DOHH2 (cell line): Measurements from ENCODE around the gene RNF141.

ENCODE experiments used
- CTCF ChIP-seq: fragments of 200-600 bp; sonication (generic); IDR thresholded peaks from one replicate; pipeline ENCODE4 v1.5.1; 2014; ENCODE audit warnings: antibody characterized with exemption, mild to moderate bottlenecking, low read depth, low read length; ENCODE audit not compliant: poor library complexity, severe bottlenecking
- EZH2phosphoT487 ChIP-seq: fragments of 200-600 bp; sonication (generic); IDR thresholded peaks from 2 replicates; pipeline ENCODE4 v1.6.1; 2017; ENCODE audit warnings: borderline replicate concordance, mild to moderate bottlenecking, antibody characterized with exemption, low read length, moderate library complexity, mixed read lengths

DNA sequence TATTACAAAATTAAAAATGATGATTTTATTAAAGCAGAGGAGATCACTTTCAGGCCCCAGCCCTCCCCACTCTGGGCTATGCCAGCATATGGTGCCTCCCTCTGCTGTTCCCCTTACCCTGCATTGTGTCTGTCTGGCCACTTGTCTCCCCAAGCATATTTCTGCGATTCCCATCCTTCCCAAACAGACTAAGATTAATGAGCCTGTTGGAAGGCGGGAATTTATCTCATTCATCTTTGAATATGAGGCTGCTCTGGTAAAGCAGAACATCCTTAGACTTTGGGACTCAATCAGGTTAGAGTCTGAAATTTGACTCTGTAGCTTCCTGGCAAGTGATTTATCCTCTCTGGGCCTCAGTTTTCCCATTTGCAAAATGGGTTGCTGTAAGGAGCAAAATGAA, 60.2 kb downstream of the RNF141 start:
- TF ChIP-seq CTCF: no peak
- no peak for TF ChIP-seq EZH2phosphoT487
